Mesenchymal stem cell (in vitro differentiated cells and primary cell): ENCODE results near the gene KRTAP1-5.

Source experiments
- DNase-seq: peaks from one replicate; pipeline ENCODE4 v3.0.0-alpha.2; 2013
- H2AFZ ChIP-seq: one replicate; pipeline ENCODE4 v1.6.1; 2013; ENCODE audit warnings: low read depth, mild to moderate bottlenecking, control low read depth, inconsistent platforms, low read length, moderate library complexity
- H2AK5ac ChIP-seq: 2 replicates; pipeline ENCODE4 v1.6.1; 2013; ENCODE audit warnings: low read length, moderate library complexity, mild to moderate bottlenecking, inconsistent platforms; ENCODE audit not compliant: severe bottlenecking
- H2BK120ac ChIP-seq: one replicate; pipeline ENCODE4 v1.6.1; 2013; ENCODE audit warnings: low read depth, mild to moderate bottlenecking, inconsistent platforms, low read length, moderate library complexity
- H2BK12ac ChIP-seq, 2 experiments: one replicate each; pipeline ENCODE4 v1.6.1; 2013; ENCODE audit warnings: inconsistent platforms in 2 of 2, low read length in 2 of 2, mild to moderate bottlenecking in 2 of 2, moderate library complexity in 2 of 2, control low read depth in 1 of 2
- H2BK15ac ChIP-seq: one replicate; pipeline ENCODE4 v1.6.1; 2013; ENCODE audit warnings: mild to moderate bottlenecking, low read depth, inconsistent platforms; ENCODE audit not compliant: poor library complexity, severe bottlenecking
- H2BK5ac ChIP-seq: 2 replicates; pipeline ENCODE4 v1.6.1; 2013; ENCODE audit warnings: low read depth, mild to moderate bottlenecking, low read length, control low read depth, inconsistent platforms; ENCODE audit not compliant: poor library complexity, severe bottlenecking
- H3K14ac ChIP-seq, 2 experiments: one replicate each; pipeline ENCODE4 v1.6.1; 2013; ENCODE audit warnings: inconsistent platforms in 2 of 2, low read length in 2 of 2, control low read depth in 1 of 2, mild to moderate bottlenecking in 1 of 2, moderate library complexity in 1 of 2
- H3K18ac ChIP-seq, 2 experiments: one replicate each; pipeline ENCODE4 v1.6.1; 2013; ENCODE audit warnings: inconsistent platforms in 2 of 2, low read length in 2 of 2, control low read depth in 1 of 2, low read depth in 1 of 2, mild to moderate bottlenecking in 1 of 2
- H3K23ac ChIP-seq, 2 experiments: one replicate each; pipeline ENCODE4 v1.6.1; 2013; ENCODE audit warnings: inconsistent platforms in 2 of 2, low read length in 2 of 2, mild to moderate bottlenecking in 2 of 2, moderate library complexity in 2 of 2, control low read depth in 1 of 2
- H3K27ac ChIP-seq: 2 replicates; pipeline ENCODE4 v1.5.1; 2013; ENCODE audit warnings: mild to moderate bottlenecking, moderate library complexity, low read length, control low read depth, inconsistent platforms; ENCODE audit not compliant: poor library complexity, severe bottlenecking
- H3K27me3 ChIP-seq, 2 experiments: 2 replicates each; pipeline versions ENCODE4 v1.6.1 to v1.7.0; 2013; ENCODE audit warnings: low read length in 2 of 2, mild to moderate bottlenecking in 2 of 2, moderate library complexity in 2 of 2, control low read depth in 1 of 2, inconsistent platforms in 1 of 2; ENCODE audit not compliant: control insufficient read depth in 1 of 2, insufficient read depth in 1 of 2
- H3K36me3 ChIP-seq, 2 experiments: 2 replicates each; pipeline versions ENCODE4 v1.6.1 to v1.7.0; 2013; ENCODE audit warnings: low read length in 2 of 2, control low read depth in 1 of 2, inconsistent platforms in 1 of 2, low read depth in 1 of 2, mild to moderate bottlenecking in 1 of 2; ENCODE audit not compliant: insufficient read depth in 2 of 2, control insufficient read depth in 1 of 2
- H3K4ac ChIP-seq, 2 experiments: one replicate each; pipeline ENCODE4 v1.6.1; 2013; ENCODE audit warnings: inconsistent platforms in 2 of 2, low read length in 2 of 2, mild to moderate bottlenecking in 2 of 2, moderate library complexity in 2 of 2, control low read depth in 1 of 2, low read depth in 1 of 2
- H3K4me1 ChIP-seq: 2 replicates; pipeline ENCODE4 v1.6.1; 2013; ENCODE audit warnings: low read depth, low read length, control low read depth; ENCODE audit not compliant: control insufficient read depth, insufficient read depth
- H3K4me2 ChIP-seq: 2 replicates; pipeline ENCODE4 v1.6.1; 2013; ENCODE audit warnings: low read length, mild to moderate bottlenecking, inconsistent platforms; ENCODE audit not compliant: poor library complexity, severe bottlenecking
- H3K4me3 ChIP-seq, 2 experiments: 2 replicates each; pipeline versions ENCODE4 v1.5.1 to v1.7.0; 2013; ENCODE audit warnings: low read length in 2 of 2, mild to moderate bottlenecking in 2 of 2, control low read depth in 1 of 2, low read depth in 1 of 2; ENCODE audit not compliant: insufficient read depth in 1 of 2
- H3K79me1 ChIP-seq: replicated peaks from 2 replicates; pipeline ENCODE4 v1.6.1; 2013; ENCODE audit warnings: mild to moderate bottlenecking, control low read depth, low read length, inconsistent platforms; ENCODE audit not compliant: poor library complexity, severe bottlenecking
- H3K9ac ChIP-seq: 2 replicates; pipeline ENCODE4 v1.7.0; 2013; ENCODE audit warnings: mild to moderate bottlenecking, low read length, moderate library complexity
- H3K9me3 ChIP-seq: 2 replicates; pipeline ENCODE4 v1.7.0; 2013; ENCODE audit warnings: mild to moderate bottlenecking, low read length; ENCODE audit not compliant: control insufficient read depth
- H4K8ac ChIP-seq: one replicate; pipeline ENCODE4 v1.6.1; 2013; ENCODE audit warnings: inconsistent platforms, mild to moderate bottlenecking, low read length, moderate library complexity
- H4K91ac ChIP-seq: one replicate; pipeline ENCODE4 v1.6.1; 2013; ENCODE audit warnings: mild to moderate bottlenecking, low read length, inconsistent platforms
- WGBS: methylation state at CpG from one replicate; pipeline ENCODE4 v1.1.7; 2013; ENCODE audit warnings: mixed read lengths; 5-methylcytosine and 5-hydroxymethylcytosine counted together

The KRTAP1-5 gene

GRCh38 chr17:40984226-40984625 lies 42.8 kb downstream of the KRTAP1-5 start, which contains the start of gene KRT40:
TSS of gene KRT40 (minus strand) at chr17:40984326. CDS start at chr17:40984273, 53 bp downstream.
- no peak within 1 kb of the TSS for H3K18ac ChIP-seq
- no peak within 1 kb of the TSS for H2BK12ac ChIP-seq
- no peak within 1 kb of the TSS for H2BK15ac ChIP-seq
- H2AFZ ChIP-seq: no peak within 1 kb of the TSS
- H3K14ac ChIP-seq: peak within 1 kb of the TSS in 1 of 2 experiments; percentile 26
- H4K8ac ChIP-seq: no peak within 1 kb of the TSS
- H2AK5ac ChIP-seq: no peak within 1 kb of the TSS
- WGBS: no CpG with 5 or more reads among the region's 3 CpGs
- H3K36me3 ChIP-seq: no peaks in the 10 kb centered on the region
- peaks cover 5% of the 10 kb centered on the region for H3K4me1 ChIP-seq
- no peak within 1 kb of the TSS for H3K9ac ChIP-seq
- H3K27me3 ChIP-seq: no peaks in the 10 kb centered on the region
- H3K79me1 ChIP-seq: no peaks in the 10 kb centered on the region
- no peak within 1 kb of the TSS for H2BK5ac ChIP-seq
- no peaks in the 10 kb centered on the region for H3K9me3 ChIP-seq
- H3K4me3 ChIP-seq: peak within 1 kb of the TSS in 1 of 2 experiments; percentile 4
- no peak within 1 kb of the TSS for H3K4me2 ChIP-seq
- no peak within 1 kb of the TSS for H3K23ac ChIP-seq
- DNase-seq: no peak
- no peak within 1 kb of the TSS for H4K91ac ChIP-seq
- H3K27ac ChIP-seq: no peak within 1 kb of the TSS
- H2BK120ac ChIP-seq: no peak within 1 kb of the TSS
- H3K4ac ChIP-seq: no peak within 1 kb of the TSS

- DNase-seq: no peak
- Histone ChIP-seq H3K4me2 (no peak overlapping the region), H3K4me3 (peak overlapping the region in 1 of 2 experiments; percentile 50), H3K4me1 (peaks cover 8% of the 10 kb centered on the region), H2AFZ (no peak overlapping the region), H3K23ac (no peak overlapping the region), H3K79me1 (no peaks in the 10 kb centered on the region), H3K27me3 (no peaks in the 10 kb centered on the region), H2BK15ac (no peak overlapping the region), H3K9me3 (no peaks in the 10 kb centered on the region), H4K91ac (no peak overlapping the region), H3K9ac (peak overlapping the region; percentile 65), H3K27ac (no peak overlapping the region), H2BK120ac (no peak overlapping the region), H2BK12ac (no peak overlapping the region), H2BK5ac (no peak overlapping the region), H3K14ac (no peak overlapping the region), H3K36me3 (no peaks in the 10 kb centered on the region), H2AK5ac (no peak overlapping the region), H3K18ac (no peak overlapping the region), H3K4ac (no peak overlapping the region), H4K8ac (no peak overlapping the region)
- 70% methylated on average over 3 of the region's 5 CpGs for WGBS
These were observed 45.9 kb downstream of the KRTAP1-5 start for GRCh38 chr17:40981115-40981514.

- Histone ChIP-seq H4K8ac (no peak overlapping the region), H3K27me3 (no peaks in the 10 kb centered on the region), H3K27ac (no peak overlapping the region), H3K9ac (peak overlapping the region; percentile 65), H4K91ac (no peak overlapping the region), H2AFZ (no peak overlapping the region), H2BK120ac (no peak overlapping the region), H3K79me1 (no peaks in the 10 kb centered on the region), H2AK5ac (no peak overlapping the region), H3K9me3 (no peaks in the 10 kb centered on the region), H3K4ac (no peak overlapping the region), H3K4me3 (peak overlapping the region in 1 of 2 experiments; percentile 50), H3K36me3 (no peaks in the 10 kb centered on the region), H2BK5ac (no peak overlapping the region), H2BK12ac (no peak overlapping the region), H3K14ac (no peak overlapping the region), H3K23ac (no peak overlapping the region), H3K4me1 (peaks cover 8% of the 10 kb centered on the region), H2BK15ac (no peak overlapping the region), H3K4me2 (no peak overlapping the region), H3K18ac (no peak overlapping the region)
- 17% methylated on average over 8 of the region's 8 CpGs for WGBS
- peak; percentile 33 for DNase-seq
These were observed 46.4 kb downstream of the KRTAP1-5 start for GRCh38 chr17:40980596-40980995.

GRCh38 chr17:40980117-40980516 lies 46.9 kb downstream of the KRTAP1-5 start:
- Histone ChIP-seq H3K27ac (no peak overlapping the region), H3K9me3 (no peaks in the 10 kb centered on the region), H2BK12ac (no peak overlapping the region), H3K36me3 (no peaks in the 10 kb centered on the region), H2BK15ac (no peak overlapping the region), H3K4me3 (peak overlapping the region in 1 of 2 experiments; percentile 50), H2BK120ac (no peak overlapping the region), H3K23ac (no peak overlapping the region), H3K4me2 (no peak overlapping the region), H2BK5ac (no peak overlapping the region), H4K91ac (no peak overlapping the region), H3K4me1 (peaks cover 8% of the 10 kb centered on the region), H3K9ac (peak overlapping the region; percentile 65), H3K4ac (no peak overlapping the region), H3K79me1 (no peaks in the 10 kb centered on the region), H2AFZ (no peak overlapping the region), H4K8ac (no peak overlapping the region), H2AK5ac (no peak overlapping the region), H3K14ac (no peak overlapping the region), H3K27me3 (no peaks in the 10 kb centered on the region), H3K18ac (no peak overlapping the region)
- WGBS: 76% methylated on average over 3 of the region's 3 CpGs
- DNase-seq: no peak
